ENCODE data around the gene MKRN3.

Gene MKRN3

GRCh38 chr15:23536659-23537058 lies 28.8 kb upstream of the MKRN3 start:
- no peak for TF ChIP-seq CTCF (conservative IDR thresholded peaks at IDR 0.05; ENCODE audit: control insufficient read depth, insufficient read depth, low read depth, low read length)

GRCh38 chr15:23538648-23539047 lies 26.8 kb upstream of the MKRN3 start:
- no peak overlapping the region for H3K4me3 ChIP-seq (ENCODE audit: control insufficient read depth, low read depth, low read length)
- DNase-seq (ENCODE audit: low read depth): no peak
- TF ChIP-seq CTCF (conservative IDR thresholded peaks at IDR 0.05; ENCODE audit: control insufficient read depth, insufficient read depth, low read depth, low read length): no peak

More at GRCh38 chr15:23536659-23537058, 28.8 kb upstream of the MKRN3 start:
- no peak overlapping the region for H3K4me3 ChIP-seq (ENCODE audit: control insufficient read depth, low read depth, low read length)
- DNase-seq (ENCODE audit: low read depth): no peak

- H3K4me3 ChIP-seq (ENCODE audit: control insufficient read depth, low read depth, low read length): no peak overlapping the region
- no peak for TF ChIP-seq CTCF (conservative IDR thresholded peaks at IDR 0.05; ENCODE audit: control insufficient read depth, insufficient read depth, low read depth, low read length)
- DNase-seq (ENCODE audit: low read depth): no peak
Observed at GRCh38 chr15:23539892-23540291, 25.6 kb upstream of the MKRN3 start.

- no peak for DNase-seq (ENCODE audit: low read depth)
- no peak for TF ChIP-seq CTCF (conservative IDR thresholded peaks at IDR 0.05; ENCODE audit: control insufficient read depth, insufficient read depth, low read depth, low read length)
- H3K4me3 ChIP-seq (ENCODE audit: control insufficient read depth, low read depth, low read length): no peak overlapping the region
Observed at GRCh38 chr15:23546158-23546557, 19.3 kb upstream of the MKRN3 start.

GRCh38 chr15:23548071-23548470 lies 17.4 kb upstream of the MKRN3 start:
- no peak overlapping the region for H3K4me3 ChIP-seq (ENCODE audit: control insufficient read depth, low read depth, low read length)
- DNase-seq (ENCODE audit: low read depth): no peak
- TF ChIP-seq CTCF (conservative IDR thresholded peaks at IDR 0.05; ENCODE audit: control insufficient read depth, insufficient read depth, low read depth, low read length): no peak

- no peak overlapping the region for H3K4me3 ChIP-seq (ENCODE audit: control insufficient read depth, low read depth, low read length)
Observed at GRCh38 chr15:23561914-23562313, 3.6 kb upstream of the MKRN3 start.

More at GRCh38 chr15:23561914-23562313, 3.6 kb upstream of the MKRN3 start:
- no peak for TF ChIP-seq CTCF (conservative IDR thresholded peaks at IDR 0.05; ENCODE audit: control insufficient read depth, insufficient read depth, low read depth, low read length)
- DNase-seq (ENCODE audit: low read depth): no peak
